Measurements from ENCODE around the gene TLK1. TPM values are rescaled to one million over a fixed set of nuclear protein-coding genes. Genes with fewer than 3 reads are reported as not detected.

Gene TLK1
- total and polyA plus RNA-seq, 8 donors: 9.7 to 43.4 (median 32.6) TPM

DNA sequence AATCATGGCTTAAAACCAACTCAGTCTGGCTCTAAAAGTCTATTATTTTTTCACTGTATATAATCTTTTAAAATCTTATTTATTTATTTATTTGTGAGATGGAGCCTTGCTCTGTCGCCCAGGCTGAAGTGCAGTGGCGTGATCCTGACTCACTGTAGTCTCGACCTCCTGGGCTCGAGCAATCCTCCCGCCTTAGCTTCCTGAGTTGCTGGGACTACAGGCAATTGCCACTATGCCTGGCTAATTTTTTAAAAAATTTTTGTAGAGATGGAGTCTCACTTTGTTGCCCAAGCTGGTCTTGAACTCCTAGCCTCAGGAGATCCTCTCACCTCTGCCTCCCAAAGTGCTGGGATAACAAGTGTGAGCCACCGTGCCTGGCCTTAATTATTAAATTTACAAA, 217.1 kb downstream of the TLK1 start:
- ATAC-seq: no peak
- intact Hi-C loops (cut with DNase I): no loop called here
- Histone ChIP-seq H3K9me3 (no peaks in the 10 kb centered on the region), H3K27me3 (no peaks in the 10 kb centered on the region), H3K4me1 (peaks cover 13 to 20% (median 17%) of the 10 kb centered on the region in 3 donors), H3K36me3 (no peaks in the 10 kb centered on the region), H3K4me3 (no peak overlapping the region), H3K27ac (no peak overlapping the region)
- WGBS, 2 donors: 70 to 73% methylated on average over 6 of the region's 6 CpGs
- no peak for DNase-seq
- TF ChIP-seq CTCF (IDR thresholded peaks at IDR 0.05): no peak
- FAIRE-seq: no peak

GRCh38 chr2:170943041-170943440, 217.7 kb downstream of the TLK1 start:
- Histone ChIP-seq H3K27me3 (no peaks in the 10 kb centered on the region), H3K36me3 (no peaks in the 10 kb centered on the region), H3K4me3 (no peak overlapping the region), H3K27ac (no peak overlapping the region), H3K9me3 (no peaks in the 10 kb centered on the region), H3K4me1 (peaks cover 15 to 25% (median 21%) of the 10 kb centered on the region in 3 donors)
- no peak for DNase-seq
- ATAC-seq: no peak
- FAIRE-seq: no peak
- no peak for TF ChIP-seq CTCF (IDR thresholded peaks at IDR 0.05)
- intact Hi-C loops (cut with DNase I): no loop called here
- WGBS, 2 donors: 19 to 23% methylated on average over 1 of the region's 1 CpG

GRCh38 chr2:170942615-170943014, 218.1 kb downstream of the TLK1 start:
- peak in 2 of 4 donors; percentile 37 to 56 for ATAC-seq
- TF ChIP-seq CTCF (IDR thresholded peaks at IDR 0.05): no peak
- no peak overlapping the region for H3K27ac ChIP-seq
- H3K27me3 ChIP-seq: no peaks in the 10 kb centered on the region
- DNase-seq: no peak
- H3K4me3 ChIP-seq: no peak overlapping the region
- intact Hi-C loops (cut with DNase I): no loop called here
- no peaks in the 10 kb centered on the region for H3K9me3 ChIP-seq
- H3K4me1 ChIP-seq: peaks cover 15 to 29% (median 21%) of the 10 kb centered on the region in 3 donors
- no peaks in the 10 kb centered on the region for H3K36me3 ChIP-seq
- FAIRE-seq: no peak
- WGBS, 2 donors: 54 to 60% methylated on average over 4 of the region's 4 CpGs

Other genes with a start within 250 kb of the TLK1 start
- gene GORASP2, start 231.6 kb downstream of the TLK1 start, total RNA-seq: 10 to 100 TPM; 35.8 to 52.4 (median 45.8) TPM
- gene GORASP2, start 231.6 kb downstream of the TLK1 start, polyA plus RNA-seq: 10 to 100 TPM; 22.6 to 31.4 TPM